GM12801 (cell line): ENCODE results near the gene COMTD1.
A peak's percentile ranks its signal among the peaks of the same experiment; 100 is the strongest.

Experiments
- CTCF ChIP-seq: IDR thresholded peaks from one replicate; pipeline ENCODE4 v1.5.1; 2011; ENCODE audit warnings: control low read depth; ENCODE audit not compliant: insufficient read length; ENCODE audit errors: extremely low read depth

COMTD1 gene

GRCh38 chr10:75234683-75235374, 928 bp downstream of the COMTD1 start:
- TF ChIP-seq CTCF: no peak

- no peak for TF ChIP-seq CTCF
Measured at GRCh38 chr10:75234017-75234682, 1.6 kb downstream of the COMTD1 start.

- no peak for TF ChIP-seq CTCF
Measured at GRCh38 chr10:75233444-75234016, 2.2 kb downstream of the COMTD1 start.

- TF ChIP-seq CTCF: no peak
Measured at GRCh38 chr10:75231672-75232581, 3.8 kb downstream of the COMTD1 start.

GRCh38 chr10:75230600-75231038, 5.1 kb downstream of the COMTD1 start:
- TF ChIP-seq CTCF: peak; percentile 27

GRCh38 chr10:75229971-75230370, 5.8 kb downstream of the COMTD1 start:
- TF ChIP-seq CTCF: no peak

- no peak for TF ChIP-seq CTCF
Measured at GRCh38 chr10:75228834-75229233, 6.9 kb downstream of the COMTD1 start.
